ENCODE data around the gene UBTD2.

The UBTD2 gene

DNA sequence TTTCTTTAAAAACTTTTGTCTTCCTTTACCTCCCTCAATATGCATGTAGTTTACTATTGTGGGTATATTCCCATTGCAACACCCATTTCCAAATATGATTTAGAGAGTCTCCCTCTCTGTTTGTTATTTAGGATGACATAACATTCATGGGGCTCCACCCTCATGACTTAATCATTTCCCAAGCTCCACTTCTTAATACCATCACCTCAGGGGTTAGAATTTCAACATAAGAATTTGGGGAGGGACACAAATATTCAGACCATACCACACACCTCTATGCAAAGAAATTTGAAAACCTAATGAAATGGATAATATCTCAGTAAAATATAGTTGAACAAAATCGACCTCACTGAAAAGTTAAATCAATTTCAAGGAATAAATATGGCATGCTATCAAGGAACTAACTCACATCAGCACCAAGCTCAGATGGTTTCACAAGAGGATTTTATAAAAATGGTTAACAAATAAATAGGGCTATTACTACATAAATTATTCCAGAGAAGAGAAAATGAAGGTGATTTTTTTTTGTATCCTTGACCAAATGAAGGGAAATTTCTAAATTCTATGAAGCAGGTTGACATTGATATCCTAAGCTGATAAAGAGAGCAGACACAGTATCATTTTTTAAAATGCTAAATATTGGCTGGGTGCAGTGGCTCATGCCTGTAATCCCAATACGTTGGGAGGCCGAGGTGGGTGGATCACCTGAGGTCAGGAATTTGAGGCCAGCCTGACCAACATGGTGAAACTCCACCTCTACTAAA lies 20.2 kb upstream of the UBTD2 start:
- TF ChIP-seq CTCF (IDR thresholded peaks at IDR 0.05; ENCODE audit: control insufficient read depth, insufficient read depth, low read depth, low read length, missing control alignments): no peak
- no peak for DNase-seq (ENCODE audit: low read depth)

GRCh38 chr5:172303162-172303561 lies 19.6 kb upstream of the UBTD2 start:
- no peak for DNase-seq (ENCODE audit: low read depth)
- H3K4me3 ChIP-seq (ENCODE audit: control insufficient read depth, low read depth, low read length): no peak overlapping the region
- no peak for TF ChIP-seq CTCF (IDR thresholded peaks at IDR 0.05; ENCODE audit: control insufficient read depth, insufficient read depth, low read depth, low read length, missing control alignments)

More for the DNA sequence above, 20.2 kb upstream of the UBTD2 start:
- H3K4me3 ChIP-seq (ENCODE audit: control insufficient read depth, low read depth, low read length): no peak overlapping the region

GRCh38 chr5:172302047-172302710 lies 18.6 kb upstream of the UBTD2 start:
- no peak for TF ChIP-seq CTCF (IDR thresholded peaks at IDR 0.05; ENCODE audit: control insufficient read depth, insufficient read depth, low read depth, low read length, missing control alignments)
- no peak overlapping the region for H3K4me3 ChIP-seq (ENCODE audit: control insufficient read depth, low read depth, low read length)
- DNase-seq (ENCODE audit: low read depth): no peak

DNA sequence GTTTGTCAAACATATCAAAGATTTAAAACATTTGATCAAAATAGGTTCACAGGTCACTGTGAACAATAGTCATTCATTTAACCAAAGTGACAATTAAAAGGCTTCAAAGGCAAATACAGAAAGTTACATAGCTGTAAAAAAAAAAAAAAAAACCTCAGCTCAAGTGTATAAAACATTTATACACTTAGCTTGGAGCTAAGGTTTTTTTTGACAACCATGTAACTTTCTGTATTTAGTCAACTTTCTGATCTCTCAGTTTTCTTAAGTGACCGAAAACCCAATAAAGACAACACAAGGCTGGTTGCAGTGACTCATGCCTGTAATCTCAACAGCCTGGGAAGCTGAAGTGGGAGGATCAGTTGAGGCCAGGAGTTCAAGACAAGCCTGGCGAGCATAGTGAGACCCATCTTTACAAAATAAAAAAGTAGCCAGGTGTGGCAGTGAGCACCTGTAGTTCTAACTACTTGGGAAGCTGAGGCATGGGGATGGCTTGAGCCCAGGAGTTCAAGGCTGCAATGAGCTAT lies 16.4 kb upstream of the UBTD2 start:
- H3K4me3 ChIP-seq (ENCODE audit: control insufficient read depth, low read depth, low read length): no peak overlapping the region
- no peak for TF ChIP-seq CTCF (IDR thresholded peaks at IDR 0.05; ENCODE audit: control insufficient read depth, insufficient read depth, low read depth, low read length, missing control alignments)
- DNase-seq (ENCODE audit: low read depth): no peak

DNA sequence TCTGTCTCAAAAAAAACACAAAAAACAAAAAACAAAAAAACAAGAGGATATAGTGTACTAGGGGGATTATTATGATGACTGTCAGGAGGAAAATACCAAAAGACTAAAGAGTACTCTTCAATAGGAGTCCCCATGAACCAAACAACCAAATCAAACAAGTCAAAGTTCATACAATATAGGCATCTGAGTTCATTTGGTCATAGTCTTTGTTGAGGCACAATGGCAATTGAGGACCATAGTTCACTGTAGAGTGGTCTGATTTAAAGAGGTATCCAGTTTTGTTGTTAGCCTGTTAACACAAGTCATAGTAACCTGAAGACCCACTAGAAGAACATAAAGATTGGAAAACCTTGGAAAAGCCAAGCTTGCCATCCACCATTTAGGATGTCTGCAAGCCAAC lies 11.3 kb upstream of the UBTD2 start:
- no peak overlapping the region for H3K4me3 ChIP-seq (ENCODE audit: control insufficient read depth, low read depth, low read length)
- no peak for DNase-seq (ENCODE audit: low read depth)
- no peak for TF ChIP-seq CTCF (IDR thresholded peaks at IDR 0.05; ENCODE audit: control insufficient read depth, insufficient read depth, low read depth, low read length, missing control alignments)

- no peak for DNase-seq (ENCODE audit: low read depth)
- no peak overlapping the region for H3K4me3 ChIP-seq (ENCODE audit: control insufficient read depth, low read depth, low read length)
- TF ChIP-seq CTCF (IDR thresholded peaks at IDR 0.05; ENCODE audit: control insufficient read depth, insufficient read depth, low read depth, low read length, missing control alignments): no peak
Observed at GRCh38 chr5:172293745-172294342, 10.3 kb upstream of the UBTD2 start.
